GM12878 (cell line): Measurements from ENCODE around the gene NKAIN2. TPM values are rescaled to one million over a fixed set of nuclear protein-coding genes. Genes with fewer than 3 reads are reported as not detected.

Experiments
- ATAC-seq: fragments of 200-7000 bp; cut with Tn5 transposase; 3 replicates; pipeline ENCODE4 v1.9.1; 2020; ENCODE audit warnings: mild to moderate bottlenecking, moderate library complexity
- BruUV-seq: library from RNA; stranded (reverse); fragments of 400-500 nt; replicated peaks from 2 replicates; lab custom pipeline; 2021; lab: Mats Ljungman, UMichigan
- CTCF ChIA-PET: fragments of 300-600 bp; sonication (Branson Sonifier 250); formaldehyde crosslinking; extraction: SDS; loops from one replicate; lab custom pipeline; 2021; ENCODE audit warnings: inconsistent platforms; lab: Yijun Ruan, JAX
- POLR2A ChIA-PET: fragments of 350-600 bp; formaldehyde crosslinking; extraction: SDS; loops from one replicate; lab custom pipeline; 2021; ENCODE audit warnings: inconsistent platforms; lab: Charles Lee
- RAD21 ChIA-PET: fragments of 300-600 bp; sonication (Branson Sonifier 250); formaldehyde crosslinking; loops from one replicate; lab custom pipeline; 2023; ENCODE audit warnings: antibody characterized with exemption; ENCODE audit not compliant: unreplicated experiment; lab: Charles Lee
- SMC1A ChIA-PET: fragments of 300-600 bp; sonication (Branson Sonifier 250); formaldehyde crosslinking; loops from one replicate; lab custom pipeline; 2023; ENCODE audit not compliant: unreplicated experiment, uncharacterized antibody; lab: Charles Lee
- DNase-seq: peaks from one replicate; pipeline ENCODE4 v3.0.0-alpha.2; 2011; ENCODE audit warnings: low read depth, low spot score
- FAIRE-seq: peaks from 3 replicates; lab custom pipeline; 2011; peaks lifted over from hg19 to GRCh38; lab: Jason Lieb, UNC
- H2AFZ ChIP-seq: 2 replicates; pipeline ENCODE4 v1.6.0; 2011; ENCODE audit warnings: low read depth, low read length, control low read depth; ENCODE audit not compliant: control insufficient read depth
- H3K27ac ChIP-seq: 2 replicates; pipeline ENCODE4 v1.5.1; 2011; ENCODE audit warnings: control low read depth; ENCODE audit not compliant: control insufficient read depth, insufficient read depth
- H3K27me3 ChIP-seq, 2 experiments: replicated peaks in 1 of 2; 2 replicates each; pipeline versions ENCODE4 v1.6.0 to v1.6.1; 2011; ENCODE audit warnings: low read length in 1 of 2; ENCODE audit not compliant: control insufficient read depth in 2 of 2, insufficient read depth in 2 of 2
- H3K36me3 ChIP-seq, 2 experiments: 2 replicates each; pipeline ENCODE4 v1.5.1; 2011; ENCODE audit warnings: low read length in 1 of 2; ENCODE audit not compliant: control insufficient read depth in 2 of 2, insufficient read depth in 2 of 2
- H3K4me1 ChIP-seq: 2 replicates; pipeline ENCODE4 v1.6.1; 2011; ENCODE audit warnings: mild to moderate bottlenecking, low read length, moderate library complexity, mixed read lengths; ENCODE audit not compliant: control insufficient read depth, insufficient read depth
- H3K4me2 ChIP-seq: 2 replicates; pipeline ENCODE4 v1.6.0; 2011; ENCODE audit warnings: control low read depth; ENCODE audit not compliant: control insufficient read depth, insufficient read depth
- H3K4me3 ChIP-seq: fragments of 200-600 bp; sonication (generic); 2 replicates; pipeline ENCODE4 v1.5.1; 2016
- H3K79me2 ChIP-seq: 2 replicates; pipeline ENCODE4 v1.6.0; 2011; ENCODE audit warnings: low read length; ENCODE audit not compliant: control insufficient read depth, insufficient read depth
- H3K9ac ChIP-seq: 2 replicates; pipeline ENCODE4 v1.8.0; 2011; ENCODE audit warnings: low read length, control low read depth, mixed read lengths; ENCODE audit not compliant: control insufficient read depth, insufficient read depth
- H3K9me3 ChIP-seq: replicated peaks from 3 replicates; pipeline ENCODE4 v1.5.1; 2011; ENCODE audit warnings: mild to moderate bottlenecking, low read length; ENCODE audit not compliant: control insufficient read depth, insufficient read depth
- H4K20me1 ChIP-seq: 2 replicates; pipeline ENCODE4 v1.6.0; 2011; ENCODE audit not compliant: control insufficient read depth, insufficient read depth
- CHD2 ChIP-seq: IDR thresholded peaks from 2 replicates; pipeline ENCODE4 v1.6.1; 2011; ENCODE audit warnings: low read depth, low read length, improper control_type of control experiment, borderline replicate concordance
- FOXK2 ChIP-seq: fragments of 450-650 bp; IDR thresholded peaks from 2 replicates; pipeline ENCODE4 v1.6.1; 2017; ENCODE audit warnings: mild to moderate bottlenecking, moderate library complexity
- HDAC2 ChIP-seq: fragments of 200-600 bp; sonication (generic); IDR thresholded peaks from 2 replicates; pipeline ENCODE4 v1.6.1; 2017
- KAT2A ChIP-seq: conservative IDR thresholded peaks from 2 replicates; pipeline ENCODE4 v1.6.1; 2011; ENCODE audit warnings: low read depth, low read length; ENCODE audit not compliant: control insufficient read depth
- MTA2 ChIP-seq: fragments of 450-650 bp; IDR thresholded peaks from 2 replicates; pipeline ENCODE4 v1.6.1; 2016; ENCODE audit warnings: low read depth, mild to moderate bottlenecking, moderate library complexity
- MXI1 ChIP-seq: fragments of 150-350 bp; IDR thresholded peaks from 2 replicates; pipeline ENCODE4 v1.6.1; 2011; ENCODE audit warnings: low read depth, mild to moderate bottlenecking, inconsistent platforms, low read length, improper control_type of control experiment
- MYC ChIP-seq: IDR thresholded peaks from 2 replicates; pipeline ENCODE4 v1.6.1; 2011; ENCODE audit warnings: mild to moderate bottlenecking, low read length, moderate library complexity, inconsistent platforms; ENCODE audit not compliant: insufficient read depth, insufficient replicate concordance, insufficient read length, severe bottlenecking
- NR2C2 ChIP-seq: IDR thresholded peaks from 2 replicates; pipeline ENCODE4 v1.6.1; 2011; ENCODE audit warnings: borderline replicate concordance, low read depth; ENCODE audit not compliant: control insufficient read depth, insufficient read length
- PAX8 ChIP-seq: fragments of 450-650 bp; IDR thresholded peaks from 2 replicates; pipeline ENCODE4 v1.6.1; 2017; ENCODE audit warnings: mild to moderate bottlenecking, moderate library complexity
- POLR2AphosphoS5 ChIP-seq: IDR thresholded peaks from 2 replicates; pipeline ENCODE4 v1.6.1; 2011; ENCODE audit warnings: mild to moderate bottlenecking, low read length, inconsistent platforms
- RAD21 ChIP-seq: IDR thresholded peaks from 2 replicates; pipeline ENCODE4 v1.6.1; 2011; ENCODE audit warnings: mild to moderate bottlenecking, low read depth, low read length, moderate library complexity; ENCODE audit not compliant: insufficient read depth
- RBBP5 ChIP-seq: fragments of 200-600 bp; sonication (generic); conservative IDR thresholded peaks from 2 replicates; pipeline ENCODE4 v1.6.1; 2016
- STAT1 ChIP-seq: fragments of 450-650 bp; conservative IDR thresholded peaks from 2 replicates; pipeline ENCODE4 v1.6.1; 2014; ENCODE audit warnings: antibody characterized with exemption, mild to moderate bottlenecking
- TARDBP ChIP-seq: IDR thresholded peaks from 2 replicates; pipeline ENCODE4 v1.6.1; 2016; ENCODE audit warnings: borderline replicate concordance
- WRNIP1 ChIP-seq: IDR thresholded peaks from 2 replicates; pipeline ENCODE4 v1.6.1; 2011; ENCODE audit warnings: low read depth, low read length, improper control_type of control experiment, borderline replicate concordance
- YBX1 ChIP-seq: fragments of 450-650 bp; IDR thresholded peaks from 2 replicates; pipeline ENCODE4 v1.6.1; 2016; ENCODE audit warnings: antibody characterized with exemption
- ZNF24 ChIP-seq: fragments of 450-650 bp; IDR thresholded peaks from 2 replicates; pipeline ENCODE4 v1.6.1; 2017; ENCODE audit warnings: antibody characterized with exemption, mild to moderate bottlenecking
- WGBS: methylation state at CpG from one replicate; pipeline ENCODE4 v1.1.6; 2016; ENCODE audit warnings: low lambda C conversion rate; ENCODE audit not compliant: insufficient replicate concordance, insufficient coverage; ENCODE audit errors: missing lambda C conversion rate; 5-methylcytosine and 5-hydroxymethylcytosine counted together
- in situ Hi-C: fragments of 300-500 bp; cut with MboI; formaldehyde crosslinking; loops from 9 replicates; pipeline ENCODE4 v1.14.3; 2018; ENCODE audit warnings: mixed read lengths
- intact Hi-C: fragments of 100-400 bp; cut with micrococcal nuclease; formaldehyde crosslinking; loops from one replicate; pipeline ENCODE4 v1.14.2; 2022; ENCODE audit not compliant: unreplicated experiment
- polyA plus RNA-seq, 11 experiments: library from polyadenylated mRNA; depleted of rRNA in 4 of 11; unstranded in 6 of 11; stranded (reverse) in 5 of 11; fragments of >200 nt; fragmentation: Nextera tagmentation in 4 of 11; fragmentation: Illumina TruSeq in 1 of 11; extraction: Ambion mirVana in 4 of 11; extraction: Trizol in 1 of 11; gene quantifications; 1 replicate in 1 of 11; 2 replicates in 10 of 11; pipeline versions ENCODE4 v1.2.1 to v1.2.3, GENCODE V29; 2011 to 2016; ENCODE audit warnings: inconsistent platforms in 2 of 11, missing spikeins in 2 of 11, low read depth in 1 of 11
- total RNA-seq, 4 experiments: library from RNA; depleted of rRNA in 3 of 4; stranded (reverse); fragments of >200 nt in 3 of 4; fragmentation: Illumina TruSeq in 1 of 4; extraction: Trizol in 1 of 4; gene quantifications; 2 replicates each; pipeline versions ENCODE4 v1.2.1 to v1.2.3, GENCODE V29; 2013 to 2021
- TF ChIP-seq, protein P1 (sequence below): fragments of 450-650 bp; IDR thresholded peaks from 2 replicates; pipeline ENCODE4 v1.6.1; 2017; ENCODE audit warnings: antibody characterized with exemption, mild to moderate bottlenecking, moderate library complexity
- TF ChIP-seq, protein P2 (sequence below): IDR thresholded peaks from 2 replicates; pipeline ENCODE4 v1.6.1; 2012; ENCODE audit warnings: improper control_type of control experiment, low read depth, low read length; ENCODE audit not compliant: insufficient replicate concordance

Gene NKAIN2
- total and polyA plus RNA-seq, 10 of the 15 experiments (the other 5 are each of a cell fraction or from before 2014, with no cell fraction given) = not detected

DNA sequence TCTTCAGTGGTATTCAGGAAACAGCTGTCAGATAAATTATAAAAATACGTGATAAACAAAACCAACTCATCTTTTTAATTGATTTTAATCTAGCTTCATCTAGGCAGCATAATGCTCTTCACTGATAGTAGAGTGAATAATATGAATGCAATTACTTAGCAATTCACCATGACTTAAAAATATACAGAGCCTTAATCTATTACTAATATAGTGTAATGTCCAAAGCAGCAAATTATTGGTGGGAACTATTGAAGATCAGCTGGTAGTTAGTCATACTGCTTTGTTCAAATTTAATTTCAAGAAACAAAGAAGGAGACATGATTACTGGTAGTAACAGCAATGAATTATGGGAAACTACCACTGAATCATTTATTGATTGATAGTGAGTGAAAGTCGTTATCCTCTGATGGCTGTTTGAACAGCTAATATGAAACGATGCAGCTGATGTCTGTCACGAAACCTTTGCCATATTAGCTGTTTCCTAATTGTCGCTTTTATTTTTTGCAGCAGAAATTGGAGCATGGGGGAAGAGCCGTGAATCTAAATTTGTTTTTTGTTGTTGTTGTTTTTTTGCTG is 99.2 kb downstream of the NKAIN2 start:
- H4K20me1 ChIP-seq = no peaks in the 10 kb centered on the region
- H3K36me3 ChIP-seq = no peaks in the 10 kb centered on the region
- BruUV-seq = no TSS peak
- no peaks in the 10 kb centered on the region for H3K79me2 ChIP-seq
- no peak overlapping the region for H3K27ac ChIP-seq
- no peak for FAIRE-seq
- in situ Hi-C loops = no loop called here
- intact Hi-C loops = no loop called here
- no peak overlapping the region for H3K4me2 ChIP-seq
- no peaks in the 10 kb centered on the region for H3K9me3 ChIP-seq
- no peaks in the 10 kb centered on the region for H3K4me1 ChIP-seq
- H2AFZ ChIP-seq = no peak overlapping the region
- no peaks in the 10 kb centered on the region for H3K27me3 ChIP-seq
- 16% methylated on average over 6 of the region's 6 CpGs for WGBS
- ChIA-PET CTCF (no interaction called here), POLR2A (no interaction called here), SMC1A (no interaction called here)
- no peak for TF ChIP-seq YBX1
- no peak for TF ChIP-seq MTA2
- no peak for TF ChIP-seq WRNIP1
- no peak for TF ChIP-seq KAT2A
- no peak for TF ChIP-seq RBBP5
- TF ChIP-seq NR2C2 = no peak
- no peak for TF ChIP-seq HDAC2
- no peak for TF ChIP-seq STAT1
- TF ChIP-seq MXI1 = no peak
- TF ChIP-seq, protein P1, sequence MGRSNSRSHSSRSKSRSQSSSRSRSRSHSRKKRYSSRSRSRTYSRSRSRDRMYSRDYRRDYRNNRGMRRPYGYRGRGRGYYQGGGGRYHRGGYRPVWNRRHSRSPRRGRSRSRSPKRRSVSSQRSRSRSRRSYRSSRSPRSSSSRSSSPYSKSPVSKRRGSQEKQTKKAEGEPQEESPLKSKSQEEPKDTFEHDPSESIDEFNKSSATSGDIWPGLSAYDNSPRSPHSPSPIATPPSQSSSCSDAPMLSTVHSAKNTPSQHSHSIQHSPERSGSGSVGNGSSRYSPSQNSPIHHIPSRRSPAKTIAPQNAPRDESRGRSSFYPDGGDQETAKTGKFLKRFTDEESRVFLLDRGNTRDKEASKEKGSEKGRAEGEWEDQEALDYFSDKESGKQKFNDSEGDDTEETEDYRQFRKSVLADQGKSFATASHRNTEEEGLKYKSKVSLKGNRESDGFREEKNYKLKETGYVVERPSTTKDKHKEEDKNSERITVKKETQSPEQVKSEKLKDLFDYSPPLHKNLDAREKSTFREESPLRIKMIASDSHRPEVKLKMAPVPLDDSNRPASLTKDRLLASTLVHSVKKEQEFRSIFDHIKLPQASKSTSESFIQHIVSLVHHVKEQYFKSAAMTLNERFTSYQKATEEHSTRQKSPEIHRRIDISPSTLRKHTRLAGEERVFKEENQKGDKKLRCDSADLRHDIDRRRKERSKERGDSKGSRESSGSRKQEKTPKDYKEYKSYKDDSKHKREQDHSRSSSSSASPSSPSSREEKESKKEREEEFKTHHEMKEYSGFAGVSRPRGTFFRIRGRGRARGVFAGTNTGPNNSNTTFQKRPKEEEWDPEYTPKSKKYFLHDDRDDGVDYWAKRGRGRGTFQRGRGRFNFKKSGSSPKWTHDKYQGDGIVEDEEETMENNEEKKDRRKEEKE = no peak
- no peak for TF ChIP-seq RAD21
- TF ChIP-seq POLR2AphosphoS5 = no peak
- TF ChIP-seq MYC = no peak
- no peak for TF ChIP-seq TARDBP
- no peak for TF ChIP-seq FOXK2
- TF ChIP-seq PAX8 = no peak
- TF ChIP-seq ZNF24 = no peak
- TF ChIP-seq, protein P2, sequence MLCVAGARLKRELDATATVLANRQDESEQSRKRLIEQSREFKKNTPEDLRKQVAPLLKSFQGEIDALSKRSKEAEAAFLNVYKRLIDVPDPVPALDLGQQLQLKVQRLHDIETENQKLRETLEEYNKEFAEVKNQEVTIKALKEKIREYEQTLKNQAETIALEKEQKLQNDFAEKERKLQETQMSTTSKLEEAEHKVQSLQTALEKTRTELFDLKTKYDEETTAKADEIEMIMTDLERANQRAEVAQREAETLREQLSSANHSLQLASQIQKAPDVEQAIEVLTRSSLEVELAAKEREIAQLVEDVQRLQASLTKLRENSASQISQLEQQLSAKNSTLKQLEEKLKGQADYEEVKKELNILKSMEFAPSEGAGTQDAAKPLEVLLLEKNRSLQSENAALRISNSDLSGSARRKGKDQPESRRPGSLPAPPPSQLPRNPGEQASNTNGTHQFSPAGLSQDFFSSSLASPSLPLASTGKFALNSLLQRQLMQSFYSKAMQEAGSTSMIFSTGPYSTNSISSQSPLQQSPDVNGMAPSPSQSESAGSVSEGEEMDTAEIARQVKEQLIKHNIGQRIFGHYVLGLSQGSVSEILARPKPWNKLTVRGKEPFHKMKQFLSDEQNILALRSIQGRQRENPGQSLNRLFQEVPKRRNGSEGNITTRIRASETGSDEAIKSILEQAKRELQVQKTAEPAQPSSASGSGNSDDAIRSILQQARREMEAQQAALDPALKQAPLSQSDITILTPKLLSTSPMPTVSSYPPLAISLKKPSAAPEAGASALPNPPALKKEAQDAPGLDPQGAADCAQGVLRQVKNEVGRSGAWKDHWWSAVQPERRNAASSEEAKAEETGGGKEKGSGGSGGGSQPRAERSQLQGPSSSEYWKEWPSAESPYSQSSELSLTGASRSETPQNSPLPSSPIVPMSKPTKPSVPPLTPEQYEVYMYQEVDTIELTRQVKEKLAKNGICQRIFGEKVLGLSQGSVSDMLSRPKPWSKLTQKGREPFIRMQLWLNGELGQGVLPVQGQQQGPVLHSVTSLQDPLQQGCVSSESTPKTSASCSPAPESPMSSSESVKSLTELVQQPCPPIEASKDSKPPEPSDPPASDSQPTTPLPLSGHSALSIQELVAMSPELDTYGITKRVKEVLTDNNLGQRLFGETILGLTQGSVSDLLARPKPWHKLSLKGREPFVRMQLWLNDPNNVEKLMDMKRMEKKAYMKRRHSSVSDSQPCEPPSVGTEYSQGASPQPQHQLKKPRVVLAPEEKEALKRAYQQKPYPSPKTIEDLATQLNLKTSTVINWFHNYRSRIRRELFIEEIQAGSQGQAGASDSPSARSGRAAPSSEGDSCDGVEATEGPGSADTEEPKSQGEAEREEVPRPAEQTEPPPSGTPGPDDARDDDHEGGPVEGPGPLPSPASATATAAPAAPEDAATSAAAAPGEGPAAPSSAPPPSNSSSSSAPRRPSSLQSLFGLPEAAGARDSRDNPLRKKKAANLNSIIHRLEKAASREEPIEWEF = no peak
- no peak for TF ChIP-seq CHD2
- TF ChIP-seq, all 136 proteins: peak for 0
- Histone ChIP-seq H3K9ac (no peak overlapping the region), H3K4me3 (no peak overlapping the region)
- DNase-seq (no peak), ATAC-seq (no peak)
- RAD21 ChIA-PET = no interaction called here
